ENCODE results near the gene ELMO1. TPM values are rescaled to one million over a fixed set of nuclear protein-coding genes. Genes with fewer than 3 reads are reported as not detected.

The ELMO1 gene
- total and polyA plus RNA-seq, 4 donors: 6.7 to 51.5 (median 14.8) TPM

DNA sequence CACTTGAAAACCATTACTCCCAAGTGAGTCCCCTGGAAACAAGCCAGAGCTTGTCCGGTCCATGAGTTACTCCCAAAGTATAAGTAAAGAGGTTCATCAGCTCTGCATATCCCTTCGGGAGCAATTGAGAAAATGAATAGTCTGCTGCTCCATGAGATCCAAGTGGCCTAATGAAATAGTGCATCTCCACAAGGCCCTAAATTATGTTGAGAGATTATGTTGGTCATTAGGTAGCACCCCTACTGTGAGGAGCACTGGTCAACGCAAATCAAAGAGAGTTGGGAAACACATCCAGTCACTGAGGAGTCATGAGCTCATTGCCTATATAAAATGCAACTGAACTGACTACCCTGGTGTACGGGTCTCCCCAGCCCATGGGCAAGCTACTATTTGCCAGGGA, 518.9 kb downstream of the ELMO1 start:
- TF ChIP-seq YY1 (IDR thresholded peaks at IDR 0.05) (no peak), HNF4G (IDR thresholded peaks at IDR 0.05) (no peak), CTCF (IDR thresholded peaks at IDR 0.05; ENCODE audit: low read depth, low read length, missing input control) (no peak), NR2F2 (IDR thresholded peaks at IDR 0.05) (no peak), HNF4A (conservative IDR thresholded peaks at IDR 0.05) (no peak), EGR1 (IDR thresholded peaks at IDR 0.05; ENCODE audit: low read depth in 2 of 2) (no peak), FOXA2 (IDR thresholded peaks at IDR 0.05) (no peak), FOXA1 (IDR thresholded peaks at IDR 0.05) (no peak), JUND (IDR thresholded peaks at IDR 0.05) (no peak)
- TF ChIP-seq, protein P1, sequence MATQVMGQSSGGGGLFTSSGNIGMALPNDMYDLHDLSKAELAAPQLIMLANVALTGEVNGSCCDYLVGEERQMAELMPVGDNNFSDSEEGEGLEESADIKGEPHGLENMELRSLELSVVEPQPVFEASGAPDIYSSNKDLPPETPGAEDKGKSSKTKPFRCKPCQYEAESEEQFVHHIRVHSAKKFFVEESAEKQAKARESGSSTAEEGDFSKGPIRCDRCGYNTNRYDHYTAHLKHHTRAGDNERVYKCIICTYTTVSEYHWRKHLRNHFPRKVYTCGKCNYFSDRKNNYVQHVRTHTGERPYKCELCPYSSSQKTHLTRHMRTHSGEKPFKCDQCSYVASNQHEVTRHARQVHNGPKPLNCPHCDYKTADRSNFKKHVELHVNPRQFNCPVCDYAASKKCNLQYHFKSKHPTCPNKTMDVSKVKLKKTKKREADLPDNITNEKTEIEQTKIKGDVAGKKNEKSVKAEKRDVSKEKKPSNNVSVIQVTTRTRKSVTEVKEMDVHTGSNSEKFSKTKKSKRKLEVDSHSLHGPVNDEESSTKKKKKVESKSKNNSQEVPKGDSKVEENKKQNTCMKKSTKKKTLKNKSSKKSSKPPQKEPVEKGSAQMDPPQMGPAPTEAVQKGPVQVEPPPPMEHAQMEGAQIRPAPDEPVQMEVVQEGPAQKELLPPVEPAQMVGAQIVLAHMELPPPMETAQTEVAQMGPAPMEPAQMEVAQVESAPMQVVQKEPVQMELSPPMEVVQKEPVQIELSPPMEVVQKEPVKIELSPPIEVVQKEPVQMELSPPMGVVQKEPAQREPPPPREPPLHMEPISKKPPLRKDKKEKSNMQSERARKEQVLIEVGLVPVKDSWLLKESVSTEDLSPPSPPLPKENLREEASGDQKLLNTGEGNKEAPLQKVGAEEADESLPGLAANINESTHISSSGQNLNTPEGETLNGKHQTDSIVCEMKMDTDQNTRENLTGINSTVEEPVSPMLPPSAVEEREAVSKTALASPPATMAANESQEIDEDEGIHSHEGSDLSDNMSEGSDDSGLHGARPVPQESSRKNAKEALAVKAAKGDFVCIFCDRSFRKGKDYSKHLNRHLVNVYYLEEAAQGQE (IDR thresholded peaks at IDR 0.05): no peak
- H3K9ac ChIP-seq (ENCODE audit: low read depth in 1 of 2, low read length in 2 of 2): no peak overlapping the region
- no peak for DNase-seq (ENCODE audit: low spot score)
- H3K27ac ChIP-seq (ENCODE audit: low read depth in 1 of 2, low read length in 2 of 2): no peak overlapping the region
- H3K36me3 ChIP-seq (ENCODE audit: control insufficient read depth in 4 of 4, insufficient read depth in 3 of 4, low read depth in 1 of 4, low read length in 3 of 4): peaks cover 0 to 12% (median 4%) of the 10 kb centered on the region in 4 donors
- no peaks in the 10 kb centered on the region for H3K4me1 ChIP-seq (ENCODE audit: control insufficient read depth in 4 of 4, insufficient read depth in 4 of 4, low read length in 3 of 4)
- no peak overlapping the region for H3K4me3 ChIP-seq (ENCODE audit: low read depth in 1 of 3, low read length in 3 of 3)
- peaks cover 0 to 8% (median 1%) of the 10 kb centered on the region in 4 donors for H3K9me3 ChIP-seq (ENCODE audit: control insufficient read depth in 4 of 4, low read length in 3 of 4)
- H3K27me3 ChIP-seq (ENCODE audit: control insufficient read depth in 4 of 4, insufficient read depth in 4 of 4, low read length in 3 of 4): no peaks in the 10 kb centered on the region
- WGBS: 98% methylated on average over 4 of the region's 4 CpGs

DNA sequence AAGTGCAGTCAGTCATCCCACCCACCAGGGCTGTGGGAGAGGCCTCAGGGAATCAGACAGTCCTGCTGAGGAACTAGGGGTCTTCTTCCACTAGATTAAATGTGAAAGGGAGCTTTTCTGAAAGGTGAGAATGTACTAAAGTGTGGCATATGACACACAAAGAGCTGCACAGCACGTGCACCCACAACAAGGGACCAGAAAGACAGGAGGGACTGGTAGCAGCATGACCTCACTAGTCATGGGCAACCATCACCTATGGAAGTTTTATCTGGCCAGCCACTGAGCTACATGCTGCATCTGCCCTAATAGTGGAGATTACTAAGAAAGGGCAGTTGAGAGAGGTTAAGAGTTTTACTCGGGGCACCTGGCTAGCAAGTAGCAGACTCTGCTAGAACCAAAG, 519.9 kb downstream of the ELMO1 start:
- H3K27me3 ChIP-seq (ENCODE audit: control insufficient read depth in 4 of 4, insufficient read depth in 4 of 4, low read length in 3 of 4): no peaks in the 10 kb centered on the region
- no peak overlapping the region for H3K27ac ChIP-seq (ENCODE audit: low read depth in 1 of 2, low read length in 2 of 2)
- peaks cover 0 to 3% (median 0%) of the 10 kb centered on the region in 4 donors for H3K4me1 ChIP-seq (ENCODE audit: control insufficient read depth in 4 of 4, insufficient read depth in 4 of 4, low read length in 3 of 4)
- WGBS: 94% methylated on average over 2 of the region's 2 CpGs
- H3K4me3 ChIP-seq (ENCODE audit: low read depth in 1 of 3, low read length in 3 of 3): no peak overlapping the region
- H3K9ac ChIP-seq (ENCODE audit: low read depth in 1 of 2, low read length in 2 of 2): no peak overlapping the region
- peaks cover 0 to 12% (median 3%) of the 10 kb centered on the region in 4 donors for H3K36me3 ChIP-seq (ENCODE audit: control insufficient read depth in 4 of 4, insufficient read depth in 3 of 4, low read depth in 1 of 4, low read length in 3 of 4)
- H3K9me3 ChIP-seq (ENCODE audit: control insufficient read depth in 4 of 4, low read length in 3 of 4): peaks cover 0 to 8% (median 0%) of the 10 kb centered on the region in 4 donors
- no peak for DNase-seq (ENCODE audit: low spot score)
- no peak for TF ChIP-seq SP1 (IDR thresholded peaks at IDR 0.05)
- TF ChIP-seq TAF1 (conservative IDR thresholded peaks at IDR 0.05): no peak

GRCh38 chr7:36928311-36928710, 520.4 kb downstream of the ELMO1 start:
- no peak overlapping the region for H3K9ac ChIP-seq (ENCODE audit: low read depth in 1 of 2, low read length in 2 of 2)
- H3K27me3 ChIP-seq (ENCODE audit: control insufficient read depth in 4 of 4, insufficient read depth in 4 of 4, low read length in 3 of 4): no peaks in the 10 kb centered on the region
- peaks cover 0 to 3% (median 0%) of the 10 kb centered on the region in 4 donors for H3K4me1 ChIP-seq (ENCODE audit: control insufficient read depth in 4 of 4, insufficient read depth in 4 of 4, low read length in 3 of 4)
- peaks cover 0 to 4% (median 0%) of the 10 kb centered on the region in 4 donors for H3K9me3 ChIP-seq (ENCODE audit: control insufficient read depth in 4 of 4, low read length in 3 of 4)
- 91% methylated on average over 5 of the region's 5 CpGs for WGBS
- no peak overlapping the region for H3K27ac ChIP-seq (ENCODE audit: low read depth in 1 of 2, low read length in 2 of 2)
- no peak overlapping the region for H3K4me3 ChIP-seq (ENCODE audit: low read depth in 1 of 3, low read length in 3 of 3)
- DNase-seq (ENCODE audit: low spot score): no peak
- H3K36me3 ChIP-seq (ENCODE audit: control insufficient read depth in 4 of 4, insufficient read depth in 3 of 4, low read depth in 1 of 4, low read length in 3 of 4): peaks cover 0 to 11% (median 2%) of the 10 kb centered on the region in 4 donors
- TF ChIP-seq JUND (IDR thresholded peaks at IDR 0.05): no peak
- TF ChIP-seq GABPA (IDR thresholded peaks at IDR 0.05 in 1 of 2, conservative IDR thresholded peaks at IDR 0.05 in 1 of 2): no peak
- TF ChIP-seq FOXA2 (IDR thresholded peaks at IDR 0.05): no peak
- TF ChIP-seq SP1 (IDR thresholded peaks at IDR 0.05): no peak
- no peak for TF ChIP-seq EGR1 (IDR thresholded peaks at IDR 0.05; ENCODE audit: low read depth in 2 of 2)
- TF ChIP-seq, protein P1 (IDR thresholded peaks at IDR 0.05): no peak
- TF ChIP-seq CTCF (IDR thresholded peaks at IDR 0.05; ENCODE audit: low read depth, low read length, missing input control): no peak
- TF ChIP-seq YY1 (IDR thresholded peaks at IDR 0.05): no peak
- TF ChIP-seq RAD21 (IDR thresholded peaks at IDR 0.05): no peak
- TF ChIP-seq RXRA (IDR thresholded peaks at IDR 0.05): no peak
- no peak for TF ChIP-seq TAF1 (conservative IDR thresholded peaks at IDR 0.05)
- TF ChIP-seq MAX (IDR thresholded peaks at IDR 0.05): no peak

Data from liver (tissue), 9 donors.